ENCODE results near the gene S1PR1.
"Not testable (repeated sequence)": the region's sequence is repeated elsewhere in the genome, so short reads cannot be mapped to it uniquely, and the experiment has no call there.

Gene S1PR1

GRCh38 chr1:101236516-101237228 is at the start of gene S1PR1:
Gene S1PR1, plus strand, starts transcription at chr1:101237019. Its CDS starts 1,966 bp downstream, at chr1:101238985.
- peak; percentile 64 to 65 for DNase-seq (ENCODE audit: low read depth in 1 of 2, low spot score in 1 of 2)

DNA sequence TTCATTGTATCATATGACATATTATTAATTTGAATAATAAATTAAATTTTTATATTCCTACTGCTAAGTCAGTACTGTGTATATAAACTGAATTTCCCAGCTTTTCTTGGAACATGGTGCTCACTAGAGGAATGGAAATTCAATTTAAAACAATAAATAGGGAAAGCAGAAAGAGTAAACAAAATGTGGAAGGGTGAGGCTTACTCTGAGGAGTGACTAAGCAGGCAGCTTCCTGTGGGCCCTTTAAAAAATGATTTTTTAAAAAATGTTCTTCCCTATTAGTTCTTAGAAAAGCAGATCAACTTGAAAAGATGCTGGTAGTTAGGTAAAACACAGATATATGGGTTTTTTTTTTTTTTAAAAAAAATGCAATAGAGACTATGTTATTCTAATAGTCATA is 49.5 kb upstream of the S1PR1 start:
- no peak for DNase-seq (ENCODE audit: low read depth in 1 of 2, low spot score in 1 of 2)

DNA sequence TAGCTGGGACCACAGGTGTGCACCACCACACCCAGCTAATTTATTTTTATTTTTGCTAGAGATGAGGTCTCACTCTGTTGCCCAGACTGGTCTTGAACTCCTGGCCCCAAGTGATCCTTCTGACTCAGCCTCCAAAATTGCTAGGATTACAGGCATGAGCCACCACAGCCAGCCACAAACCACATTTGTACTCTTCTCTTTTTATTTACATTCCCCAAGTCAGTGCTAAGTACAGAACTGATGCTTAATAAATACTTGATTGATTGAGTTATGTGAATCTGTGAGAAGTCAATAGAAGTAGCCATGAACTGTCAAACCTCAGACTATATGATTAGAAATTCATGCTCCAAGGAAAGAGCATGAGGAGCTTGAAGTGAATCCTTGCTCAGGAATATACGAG is 48.5 kb upstream of the S1PR1 start:
- no peak for DNase-seq (ENCODE audit: low read depth in 1 of 2, low spot score in 1 of 2)

GRCh38 chr1:101188968-101189367 is 47.9 kb upstream of the S1PR1 start:
- not testable (repeated sequence) for DNase-seq (ENCODE audit: low read depth in 1 of 2, low spot score in 1 of 2)

GRCh38 chr1:101190441-101190840 is 46.4 kb upstream of the S1PR1 start:
- DNase-seq (ENCODE audit: low read depth in 1 of 2, low spot score in 1 of 2), result no peak

DNA sequence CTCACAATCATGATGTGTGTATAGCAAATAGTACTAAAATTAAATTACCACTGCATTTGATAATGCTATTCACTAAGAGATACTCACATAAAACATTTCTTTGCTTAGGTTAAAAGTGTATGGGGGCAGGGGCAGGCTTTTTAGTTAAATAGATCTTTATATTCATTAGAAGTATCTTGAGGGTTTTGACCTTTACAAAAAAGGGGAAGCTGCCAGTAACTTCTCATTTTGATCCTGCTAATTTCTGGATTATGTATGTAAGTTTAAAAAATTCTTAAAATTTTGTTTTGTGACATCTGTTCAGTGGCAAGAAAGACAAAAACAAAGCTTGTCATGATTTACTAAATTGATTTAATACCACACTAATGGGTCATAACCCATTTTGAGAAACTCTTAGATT is 45.8 kb upstream of the S1PR1 start:
- no peak for DNase-seq (ENCODE audit: low read depth in 1 of 2, low spot score in 1 of 2)

GRCh38 chr1:101193733-101194169 is 43.1 kb upstream of the S1PR1 start:
- no peak for DNase-seq (ENCODE audit: low read depth in 1 of 2, low spot score in 1 of 2)

GRCh38 chr1:101194746-101195145 is 42.1 kb upstream of the S1PR1 start:
- no peak for DNase-seq (ENCODE audit: low read depth in 1 of 2, low spot score in 1 of 2)

- no peak for DNase-seq (ENCODE audit: low read depth in 1 of 2, low spot score in 1 of 2)
Observed at GRCh38 chr1:101196668-101197067, 40.2 kb upstream of the S1PR1 start.

DNA sequence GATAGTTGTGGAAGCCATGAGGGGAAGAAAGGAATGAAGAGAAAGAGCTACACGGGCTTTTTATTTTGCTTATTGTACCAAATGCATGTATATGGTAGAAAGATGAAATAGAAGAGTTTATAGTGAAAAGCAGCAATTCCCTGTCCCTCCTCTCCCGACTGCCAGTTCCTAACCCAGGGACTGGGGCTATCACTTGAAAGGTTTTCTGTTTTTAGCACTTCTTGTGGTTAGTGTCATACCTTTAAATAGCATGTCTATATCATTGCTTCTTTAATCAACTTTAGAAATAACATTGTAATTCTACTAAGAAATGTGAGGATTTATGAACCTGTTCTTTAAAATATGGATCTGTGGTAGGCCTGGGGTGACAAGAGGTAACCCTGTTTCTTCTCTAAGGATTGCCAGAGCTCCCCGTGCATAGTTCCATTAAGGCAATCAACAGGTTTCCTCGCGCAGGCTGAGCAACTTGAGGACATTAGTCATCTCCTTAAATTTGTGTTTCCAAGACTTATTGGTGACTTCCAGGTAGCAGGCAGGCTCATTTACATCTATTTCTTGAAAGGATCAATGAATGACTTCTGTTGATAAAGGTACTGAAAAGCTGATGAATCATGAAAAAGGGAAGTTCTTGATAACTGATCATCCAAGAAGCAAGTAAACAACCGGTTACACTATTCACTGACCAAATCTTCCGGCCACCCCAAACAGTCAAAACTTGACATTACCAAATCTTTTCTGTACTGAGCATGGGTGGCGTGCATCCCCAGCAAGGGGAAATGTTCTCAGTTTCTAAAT is 37.8 kb upstream of the S1PR1 start:
- DNase-seq (ENCODE audit: low read depth in 1 of 2, low spot score in 1 of 2), result peak in 1 of 2 donors; percentile 12

DNA sequence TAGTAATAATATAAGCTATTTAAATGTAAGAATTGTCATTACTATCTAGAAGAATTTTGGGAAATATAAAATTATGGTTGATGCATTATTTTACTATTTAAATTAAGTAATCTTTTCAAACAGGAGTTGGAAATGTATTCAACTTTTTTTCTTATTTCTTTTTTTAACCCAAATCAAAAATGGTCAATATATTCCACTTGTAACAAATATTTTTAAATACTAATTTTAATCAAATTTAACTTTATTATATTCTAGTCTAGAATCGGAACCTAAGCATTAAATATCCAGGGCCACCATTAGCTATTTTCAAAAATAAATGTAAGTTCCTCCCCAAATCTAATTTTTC is 37.2 kb upstream of the S1PR1 start:
- DNase-seq (ENCODE audit: low read depth in 1 of 2, low spot score in 1 of 2), result no peak

GRCh38 chr1:101200513-101200912 is 36.3 kb upstream of the S1PR1 start:
- no peak for DNase-seq (ENCODE audit: low read depth in 1 of 2, low spot score in 1 of 2)

DNA sequence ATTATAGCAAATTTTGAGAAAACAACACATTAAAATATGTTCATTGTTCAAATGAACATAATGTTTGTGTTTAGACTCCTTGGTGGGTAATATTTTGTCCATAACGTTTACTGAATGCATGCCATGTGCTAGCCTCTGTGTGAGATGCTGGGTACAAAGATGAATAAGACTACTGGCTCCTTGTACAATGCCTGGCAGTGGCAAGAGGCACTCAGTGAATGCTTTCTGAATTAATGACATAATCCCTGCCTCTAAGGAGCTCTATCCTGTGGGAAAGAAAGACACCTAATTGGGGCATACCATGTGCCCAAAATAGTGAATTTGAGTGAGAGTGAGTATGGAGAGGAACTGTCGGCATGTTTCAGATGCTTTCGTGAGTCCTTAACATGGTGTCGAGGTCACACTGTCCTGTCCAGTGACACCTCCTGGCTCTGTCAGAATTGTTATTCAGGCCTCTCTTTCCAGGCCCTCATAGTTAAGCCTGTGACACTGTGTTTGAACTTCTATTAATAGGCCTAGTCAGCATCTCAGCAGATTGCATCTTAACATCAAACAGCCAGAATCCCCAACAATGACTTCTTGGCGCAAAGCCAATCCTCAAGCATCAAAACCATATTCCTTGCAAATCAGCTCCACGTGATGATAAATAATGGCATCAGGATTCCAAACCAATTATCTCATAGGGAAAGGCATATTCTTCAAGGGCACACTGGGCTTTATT is 32.8 kb upstream of the S1PR1 start:
- DNase-seq (ENCODE audit: low read depth in 1 of 2, low spot score in 1 of 2), result no peak

DNA sequence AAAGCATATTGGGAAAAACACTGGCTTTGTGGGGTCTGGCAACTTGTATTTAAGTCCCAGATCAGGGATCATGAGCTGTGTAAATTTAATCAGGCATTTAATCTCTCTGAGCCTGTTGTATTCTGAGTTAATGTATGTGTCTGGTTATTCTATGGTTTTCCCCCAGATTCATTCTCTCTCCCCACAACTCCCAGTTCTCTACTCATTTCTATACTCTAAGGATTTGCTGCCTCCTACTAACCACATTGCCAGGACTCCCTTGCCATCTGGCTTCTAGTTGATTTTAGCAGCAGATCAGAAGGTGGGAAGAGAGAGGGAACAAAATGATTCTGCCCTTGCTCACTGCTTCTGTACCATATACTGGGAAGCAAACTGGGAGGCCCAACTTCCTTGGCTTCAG is 31.4 kb upstream of the S1PR1 start:
- no peak for DNase-seq (ENCODE audit: low read depth in 1 of 2, low spot score in 1 of 2)

GRCh38 chr1:101206139-101206538 is 30.7 kb upstream of the S1PR1 start:
- not testable (repeated sequence) for DNase-seq (ENCODE audit: low read depth in 1 of 2, low spot score in 1 of 2)

DNA sequence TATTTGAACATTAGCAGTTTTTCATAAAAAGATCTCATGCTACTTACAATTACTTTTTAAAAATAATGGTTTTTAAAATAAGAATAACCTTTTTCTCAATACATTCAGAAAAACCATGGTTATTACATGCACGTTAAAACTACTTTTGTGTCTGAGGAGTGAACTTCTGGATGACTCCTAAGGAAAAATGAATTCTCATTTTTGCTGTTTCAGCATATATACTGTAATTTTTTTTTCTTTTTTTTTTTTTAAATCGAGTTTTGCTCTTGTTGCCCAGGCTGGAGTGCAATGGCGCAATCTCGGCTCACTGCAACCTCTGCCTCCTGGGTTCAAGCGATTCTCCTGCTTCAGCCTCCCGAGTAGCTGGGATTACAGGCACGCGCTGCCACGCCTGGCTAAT is 29.5 kb upstream of the S1PR1 start:
- not testable (repeated sequence) for DNase-seq (ENCODE audit: low read depth in 1 of 2, low spot score in 1 of 2)

DNA sequence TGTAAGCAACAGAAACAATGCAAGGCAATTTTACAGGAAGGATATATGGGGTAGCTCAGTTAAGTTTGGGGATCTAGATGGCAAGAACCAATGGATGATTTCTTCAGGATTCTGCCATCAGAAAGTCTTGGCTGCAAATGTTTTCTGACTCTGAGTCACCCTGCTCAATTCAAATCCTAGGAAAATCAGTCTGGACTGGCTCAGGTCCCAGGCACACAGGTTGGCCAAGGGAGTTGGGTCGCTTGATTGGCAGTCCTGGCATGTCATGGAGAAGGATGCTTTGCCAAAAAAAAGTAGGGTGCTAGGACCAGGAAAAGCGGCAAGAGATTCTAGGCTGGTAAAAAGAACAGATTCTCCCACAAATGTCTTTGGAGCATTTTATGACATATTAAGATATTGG is 28.9 kb upstream of the S1PR1 start:
- no peak for DNase-seq (ENCODE audit: low read depth in 1 of 2, low spot score in 1 of 2)

DNA sequence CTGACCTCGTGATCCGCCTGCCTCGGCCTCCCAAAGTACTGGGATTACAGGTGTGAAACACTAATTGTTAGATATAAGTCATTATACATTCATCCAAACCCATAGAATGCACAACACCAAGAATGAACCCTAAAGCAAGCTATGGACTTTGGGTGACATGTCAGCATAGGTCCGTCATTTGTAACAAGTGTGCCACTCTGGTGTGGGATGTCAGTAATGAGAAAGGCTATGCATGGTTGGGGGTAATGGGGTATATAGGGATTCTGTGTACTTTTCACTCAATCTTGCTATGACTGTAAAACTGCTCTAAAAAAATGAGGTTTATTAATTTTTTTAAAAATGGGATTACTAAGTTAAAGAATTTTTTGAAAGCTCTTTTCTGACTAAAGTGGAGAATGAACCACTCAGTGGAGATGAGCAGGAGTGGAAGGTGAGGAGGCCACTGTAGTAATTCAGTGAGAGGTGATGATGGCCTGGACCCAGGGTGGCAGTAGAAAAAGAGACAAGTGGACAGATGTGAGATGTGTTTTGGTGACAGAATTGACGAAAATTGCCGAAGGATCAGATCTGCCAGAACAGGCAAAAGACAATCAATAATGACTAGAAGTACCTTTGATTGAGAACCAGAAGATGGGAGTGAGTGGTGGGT is 21.3 kb upstream of the S1PR1 start:
- no peak for DNase-seq (ENCODE audit: low read depth in 1 of 2, low spot score in 1 of 2)

DNA sequence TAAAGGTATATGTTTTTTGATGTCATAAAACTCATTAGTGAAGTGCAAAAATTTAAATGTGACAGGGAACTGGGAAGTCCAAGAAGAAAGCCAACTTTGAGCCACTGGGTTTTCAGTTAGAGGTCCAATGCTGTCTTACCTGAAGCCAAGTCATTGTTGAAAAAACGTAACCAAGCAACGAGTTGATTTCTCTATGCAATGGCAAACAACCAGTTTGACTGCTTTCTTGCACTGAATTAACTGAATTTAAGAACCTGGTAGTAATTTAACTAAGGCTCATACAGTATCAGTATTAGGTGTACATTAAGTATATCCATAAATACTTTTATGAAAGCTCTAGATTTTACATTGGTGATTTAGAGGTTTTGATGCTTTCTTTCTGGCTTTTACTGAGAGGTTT is 20.2 kb upstream of the S1PR1 start:
- no peak for DNase-seq (ENCODE audit: low read depth in 1 of 2, low spot score in 1 of 2)

DNA sequence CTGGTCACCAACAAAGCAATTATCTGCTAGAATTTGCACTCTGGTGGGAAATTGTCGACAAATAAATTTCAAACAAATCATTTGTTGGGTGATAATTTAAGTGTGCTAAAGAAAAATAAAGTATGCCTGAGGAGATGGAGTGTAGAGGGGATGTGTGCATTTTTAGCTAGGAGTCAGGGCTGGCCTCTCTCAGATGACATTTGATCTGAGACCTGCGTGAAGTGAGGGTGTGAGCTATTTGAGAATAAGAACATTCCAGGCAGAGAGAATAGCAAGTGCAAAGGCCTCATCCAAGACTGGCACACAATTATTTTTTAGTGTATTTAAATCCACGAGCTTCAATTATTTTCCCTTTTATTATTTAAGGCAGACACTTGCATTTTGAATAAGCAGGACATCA is 19.7 kb upstream of the S1PR1 start:
- no peak for DNase-seq (ENCODE audit: low read depth in 1 of 2, low spot score in 1 of 2)

GRCh38 chr1:101218968-101219367 is 17.9 kb upstream of the S1PR1 start:
- not testable (repeated sequence) for DNase-seq (ENCODE audit: low read depth in 1 of 2, low spot score in 1 of 2)

Data from activated T-helper 1 cell treated with anti-CD3 and anti-CD28 coated beads, Interleukin-2, amount 50 U/mL, for 16 hours (primary cell).